Fibroblast of lung (primary cell): Measurements from ENCODE around the gene SMOC2. TPM values are rescaled to one million over a fixed set of nuclear protein-coding genes. Genes with fewer than 3 reads are reported as not detected.

Experiments
- DNase-seq, 2 donors: peaks; one replicate each; pipeline versions ENCODE4 v3.0.0 to v3.0.0-alpha.2; 2010; ENCODE audit warnings: low read depth in 2 of 2
- H2AFZ ChIP-seq: 2 replicates; pipeline ENCODE4 v1.5.1; 2012; ENCODE audit warnings: low read length, control low read depth, inconsistent platforms
- H3K27ac ChIP-seq: 2 replicates; pipeline ENCODE4 v1.5.1; 2011; ENCODE audit warnings: low read length, control low read depth; ENCODE audit not compliant: insufficient read depth
- H3K27me3 ChIP-seq: 2 replicates; pipeline ENCODE4 v1.5.1; 2011; ENCODE audit warnings: mild to moderate bottlenecking, low read length; ENCODE audit not compliant: control insufficient read depth, insufficient read depth
- H3K36me3 ChIP-seq: 2 replicates; pipeline ENCODE4 v1.5.1; 2011; ENCODE audit warnings: low read length; ENCODE audit not compliant: control insufficient read depth, insufficient read depth
- H3K4me1 ChIP-seq: 2 replicates; pipeline ENCODE4 v1.5.1; 2011; ENCODE audit warnings: low read length; ENCODE audit not compliant: control insufficient read depth, insufficient read depth; ENCODE audit errors: extremely low read depth
- H3K4me2 ChIP-seq: 2 replicates; pipeline ENCODE4 v1.5.1; 2011; ENCODE audit warnings: low read length, control low read depth; ENCODE audit not compliant: insufficient read depth; ENCODE audit errors: extremely low read depth
- H3K4me3 ChIP-seq, 4 experiments: fragments of 200-600 bp in 1 of 4; sonication (generic) in 1 of 4; replicated peaks in 1 of 4; 2 replicates each; pipeline ENCODE4 v1.5.1; 2011 to 2016; ENCODE audit warnings: low read length in 4 of 4, low read depth in 3 of 4, mild to moderate bottlenecking in 3 of 4, control low read depth in 2 of 4, inconsistent platforms in 1 of 4, mixed read lengths in 1 of 4; ENCODE audit not compliant: insufficient read depth in 1 of 4; ENCODE audit errors: control extremely low read depth in 1 of 4
- H3K79me2 ChIP-seq: 2 replicates; pipeline ENCODE4 v1.5.1; 2012; ENCODE audit warnings: mild to moderate bottlenecking, low read length, inconsistent platforms; ENCODE audit not compliant: control insufficient read depth, insufficient read depth
- H3K9ac ChIP-seq: 2 replicates; pipeline ENCODE4 v1.5.1; 2011; ENCODE audit warnings: mild to moderate bottlenecking, low read length, control low read depth; ENCODE audit not compliant: insufficient read depth
- H3K9me3 ChIP-seq: 2 replicates; pipeline ENCODE4 v1.5.1; 2012; ENCODE audit warnings: low read depth, low read length; ENCODE audit not compliant: control insufficient read depth, insufficient read depth
- H4K20me1 ChIP-seq: 2 replicates; pipeline ENCODE4 v1.5.1; 2011; ENCODE audit warnings: low read length; ENCODE audit not compliant: control insufficient read depth, insufficient read depth; ENCODE audit errors: extremely low read depth
- EZH2 ChIP-seq: IDR thresholded peaks from 2 replicates; pipeline ENCODE4 v1.5.1; 2012; ENCODE audit warnings: low read length, control low read depth, mild to moderate bottlenecking; ENCODE audit errors: missing control alignments
- polyA plus RNA-seq, 2 donors: library from polyadenylated mRNA; depleted of rRNA in 1 of 2; stranded (reverse) in 1 of 2; unstranded in 1 of 2; fragments of >200 nt; gene quantifications; 2 replicates each; pipeline ENCODE4 v1.2.1, GENCODE V29; 2011 to 2012; ENCODE audit warnings: missing spikeins in 1 of 2
- total RNA-seq: library from RNA; depleted of rRNA; stranded (reverse); fragments of >200 nt; gene quantifications from 2 replicates; pipeline ENCODE4 v1.2.1, GENCODE V29; 2014
- TF ChIP-seq, protein P1 (sequence below), 2 donors: IDR thresholded peaks in 1 of 2; conservative IDR thresholded peaks in 1 of 2; 1 replicate in 1 of 2; 2 replicates in 1 of 2; pipeline ENCODE4 v1.5.1; 2011 to 2012; ENCODE audit warnings: low read length in 2 of 2, control low read depth in 1 of 2, inconsistent platforms in 1 of 2, low read depth in 1 of 2, mild to moderate bottlenecking in 1 of 2

Gene SMOC2
- total and polyA plus RNA-seq, 2 donors (not counting 1 experiment from before 2014, with no cell fraction given) = not detected

GRCh38 chr6:168637834-168638233, 196.8 kb downstream of the SMOC2 start:
- Histone ChIP-seq H3K27me3 (no peaks in the 10 kb centered on the region), H3K9ac (no peak overlapping the region), H3K4me2 (no peak overlapping the region), H3K36me3 (no peaks in the 10 kb centered on the region), H3K4me1 (no peaks in the 10 kb centered on the region), H2AFZ (no peak overlapping the region), H3K4me3 (no peak overlapping the region), H3K79me2 (no peaks in the 10 kb centered on the region), H4K20me1 (no peaks in the 10 kb centered on the region), H3K9me3 (no peaks in the 10 kb centered on the region), H3K27ac (no peak overlapping the region)
- TF ChIP-seq, protein P1, sequence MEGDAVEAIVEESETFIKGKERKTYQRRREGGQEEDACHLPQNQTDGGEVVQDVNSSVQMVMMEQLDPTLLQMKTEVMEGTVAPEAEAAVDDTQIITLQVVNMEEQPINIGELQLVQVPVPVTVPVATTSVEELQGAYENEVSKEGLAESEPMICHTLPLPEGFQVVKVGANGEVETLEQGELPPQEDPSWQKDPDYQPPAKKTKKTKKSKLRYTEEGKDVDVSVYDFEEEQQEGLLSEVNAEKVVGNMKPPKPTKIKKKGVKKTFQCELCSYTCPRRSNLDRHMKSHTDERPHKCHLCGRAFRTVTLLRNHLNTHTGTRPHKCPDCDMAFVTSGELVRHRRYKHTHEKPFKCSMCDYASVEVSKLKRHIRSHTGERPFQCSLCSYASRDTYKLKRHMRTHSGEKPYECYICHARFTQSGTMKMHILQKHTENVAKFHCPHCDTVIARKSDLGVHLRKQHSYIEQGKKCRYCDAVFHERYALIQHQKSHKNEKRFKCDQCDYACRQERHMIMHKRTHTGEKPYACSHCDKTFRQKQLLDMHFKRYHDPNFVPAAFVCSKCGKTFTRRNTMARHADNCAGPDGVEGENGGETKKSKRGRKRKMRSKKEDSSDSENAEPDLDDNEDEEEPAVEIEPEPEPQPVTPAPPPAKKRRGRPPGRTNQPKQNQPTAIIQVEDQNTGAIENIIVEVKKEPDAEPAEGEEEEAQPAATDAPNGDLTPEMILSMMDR (conservative IDR thresholded peaks at IDR 0.05 in 1 of 2, IDR thresholded peaks at IDR 0.05 in 1 of 2; ENCODE audit: low read depth in 1 of 2, low read length in 2 of 2) = no peak
- no peak for TF ChIP-seq EZH2
- no peak for DNase-seq

DNA sequence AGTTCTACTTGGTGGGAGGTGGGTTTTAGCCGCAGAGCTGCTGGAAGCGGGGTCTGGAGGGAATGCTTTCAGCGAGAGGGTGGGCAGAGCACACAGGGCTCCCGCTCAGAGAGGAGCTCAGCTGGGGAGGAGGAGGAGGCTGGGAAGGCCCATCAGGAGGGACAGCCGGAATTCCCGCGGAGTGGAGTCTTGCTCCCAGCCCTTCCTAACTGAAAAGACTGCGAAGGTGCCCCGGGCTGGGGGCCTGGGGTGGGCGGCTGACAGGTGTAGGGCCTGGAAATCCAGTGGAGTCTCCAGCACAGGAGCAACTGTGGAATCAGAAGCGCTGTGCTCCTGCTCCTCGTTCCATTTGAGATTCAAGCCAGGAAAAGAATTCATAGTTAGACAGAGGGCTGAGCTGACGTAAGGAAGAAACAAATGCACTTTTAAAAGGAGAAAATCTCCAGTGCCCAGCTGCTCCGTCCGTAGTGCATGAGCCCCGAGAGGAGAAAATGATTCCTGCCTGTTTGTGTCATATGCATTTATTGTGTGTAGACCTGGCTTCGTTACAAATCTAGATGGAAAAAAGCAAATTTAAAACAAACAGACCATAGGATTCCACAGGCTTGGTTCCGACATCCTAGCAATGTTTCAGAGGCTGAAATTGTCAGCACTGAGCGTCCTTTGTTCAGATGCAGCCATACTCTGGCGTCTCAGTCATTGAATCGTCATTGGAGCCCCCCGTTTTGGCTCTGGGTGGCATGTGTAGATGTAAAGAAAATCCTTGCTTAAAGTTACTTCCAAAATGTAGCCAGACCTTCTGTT, 197.7 kb downstream of the SMOC2 start:
- no peaks in the 10 kb centered on the region for H3K36me3 ChIP-seq
- no peaks in the 10 kb centered on the region for H3K27me3 ChIP-seq
- no peak overlapping the region for H3K27ac ChIP-seq
- H4K20me1 ChIP-seq = no peaks in the 10 kb centered on the region
- no peaks in the 10 kb centered on the region for H3K79me2 ChIP-seq
- no peak for TF ChIP-seq EZH2
- TF ChIP-seq, protein P1 (conservative IDR thresholded peaks at IDR 0.05 in 1 of 2, IDR thresholded peaks at IDR 0.05 in 1 of 2; ENCODE audit: low read depth in 1 of 2, low read length in 2 of 2) = no peak
- H3K4me2 ChIP-seq = no peak overlapping the region
- no peak overlapping the region for H3K4me3 ChIP-seq
- no peak for DNase-seq
- H3K9ac ChIP-seq = no peak overlapping the region
- no peaks in the 10 kb centered on the region for H3K4me1 ChIP-seq
- no peak overlapping the region for H2AFZ ChIP-seq
- no peaks in the 10 kb centered on the region for H3K9me3 ChIP-seq

- no peak overlapping the region for H3K27ac ChIP-seq
- no peaks in the 10 kb centered on the region for H3K9me3 ChIP-seq
- no peaks in the 10 kb centered on the region for H3K27me3 ChIP-seq
- no peak for DNase-seq
- no peaks in the 10 kb centered on the region for H3K79me2 ChIP-seq
- no peak for TF ChIP-seq EZH2
- TF ChIP-seq, protein P1 (conservative IDR thresholded peaks at IDR 0.05 in 1 of 2, IDR thresholded peaks at IDR 0.05 in 1 of 2; ENCODE audit: low read depth in 1 of 2, low read length in 2 of 2) = no peak
- no peak overlapping the region for H3K9ac ChIP-seq
- H2AFZ ChIP-seq = no peak overlapping the region
- H3K4me1 ChIP-seq = no peaks in the 10 kb centered on the region
- H4K20me1 ChIP-seq = no peaks in the 10 kb centered on the region
- no peaks in the 10 kb centered on the region for H3K36me3 ChIP-seq
- H3K4me2 ChIP-seq = no peak overlapping the region
- H3K4me3 ChIP-seq = no peak overlapping the region
Observed at GRCh38 chr6:168640181-168640580, 199.2 kb downstream of the SMOC2 start.
